Mononuclear cell (primary cell): ENCODE measurements around the gene PFDN6. TPM values are rescaled to one million over a fixed set of nuclear protein-coding genes. Genes with fewer than 3 reads are reported as not detected.
"Not testable (repeated sequence)": the region's sequence is repeated elsewhere in the genome, so short reads cannot be mapped to it uniquely, and the experiment has no call there.

Experiments used
- H3K27me3 ChIP-seq: 2 replicates; pipeline ENCODE4 v1.6.0; 2011; ENCODE audit warnings: low read length, control low read depth; ENCODE audit not compliant: insufficient read depth
- H3K4me1 ChIP-seq: 2 replicates; pipeline ENCODE4 v1.5.1; 2011; ENCODE audit warnings: mild to moderate bottlenecking, low read length, control low read depth; ENCODE audit not compliant: insufficient read depth
- H3K4me3 ChIP-seq: 2 replicates; pipeline ENCODE4 v1.5.1; 2011; ENCODE audit warnings: mild to moderate bottlenecking, low read length, moderate library complexity
- H3K9me3 ChIP-seq: 2 replicates; pipeline ENCODE4 v1.5.1; 2011; ENCODE audit warnings: low read depth, mild to moderate bottlenecking, control low read depth, low read length
- total RNA-seq: library from RNA; depleted of rRNA; stranded (reverse); fragments of >200 nt; gene quantifications from one replicate; pipeline ENCODE4 v1.2.3, GENCODE V29; 2012

PFDN6 gene
- total RNA-seq, 1 donor, result 11.1 TPM

DNA sequence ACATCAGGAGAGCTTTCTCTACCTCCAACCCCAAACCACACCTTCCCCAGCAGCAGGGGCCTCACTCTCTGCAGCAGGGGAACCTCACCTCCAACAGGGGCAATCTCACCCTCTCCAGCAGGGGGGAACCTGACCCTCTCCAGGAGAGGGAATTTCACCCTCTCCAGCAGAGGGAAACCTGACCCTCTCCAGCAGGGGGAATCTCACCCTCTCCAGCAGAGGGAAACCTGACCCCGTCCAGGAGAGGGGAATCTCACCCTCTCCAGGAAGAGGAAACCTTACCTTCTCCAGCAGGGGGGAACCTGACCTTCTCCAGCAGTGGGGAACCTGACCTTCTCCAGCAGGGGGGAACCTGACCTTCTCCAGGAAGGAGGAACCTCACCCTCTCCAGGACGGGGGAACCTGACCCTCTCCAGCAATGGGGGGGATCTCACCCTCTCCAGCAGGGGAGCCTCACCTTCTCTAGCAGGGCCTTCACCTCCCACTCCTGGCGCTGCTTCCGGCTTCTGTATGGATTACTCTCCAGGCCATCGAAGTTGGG lies 9.4 kb upstream of the PFDN6 start:
- Histone ChIP-seq H3K4me3 (no peak overlapping the region), H3K9me3 (no peaks in the 10 kb centered on the region), H3K4me1 (peaks cover 47% of the 10 kb centered on the region)

GRCh38 chr6:33280539-33280938 lies 8.9 kb upstream of the PFDN6 start:
- H3K9me3 ChIP-seq, result no peaks in the 10 kb centered on the region
- no peak overlapping the region for H3K4me3 ChIP-seq
- H3K4me1 ChIP-seq, result peaks cover 42% of the 10 kb centered on the region
- H3K27me3 ChIP-seq, result no peaks in the 10 kb centered on the region

More for the DNA sequence above, 9.4 kb upstream of the PFDN6 start:
- H3K27me3 ChIP-seq, result no peaks in the 10 kb centered on the region

GRCh38 chr6:33285214-33285613 lies 4.2 kb upstream of the PFDN6 start:
- H3K27me3 ChIP-seq, H3K4me3 ChIP-seq, H3K9me3 ChIP-seq: not testable (repeated sequence)

DNA sequence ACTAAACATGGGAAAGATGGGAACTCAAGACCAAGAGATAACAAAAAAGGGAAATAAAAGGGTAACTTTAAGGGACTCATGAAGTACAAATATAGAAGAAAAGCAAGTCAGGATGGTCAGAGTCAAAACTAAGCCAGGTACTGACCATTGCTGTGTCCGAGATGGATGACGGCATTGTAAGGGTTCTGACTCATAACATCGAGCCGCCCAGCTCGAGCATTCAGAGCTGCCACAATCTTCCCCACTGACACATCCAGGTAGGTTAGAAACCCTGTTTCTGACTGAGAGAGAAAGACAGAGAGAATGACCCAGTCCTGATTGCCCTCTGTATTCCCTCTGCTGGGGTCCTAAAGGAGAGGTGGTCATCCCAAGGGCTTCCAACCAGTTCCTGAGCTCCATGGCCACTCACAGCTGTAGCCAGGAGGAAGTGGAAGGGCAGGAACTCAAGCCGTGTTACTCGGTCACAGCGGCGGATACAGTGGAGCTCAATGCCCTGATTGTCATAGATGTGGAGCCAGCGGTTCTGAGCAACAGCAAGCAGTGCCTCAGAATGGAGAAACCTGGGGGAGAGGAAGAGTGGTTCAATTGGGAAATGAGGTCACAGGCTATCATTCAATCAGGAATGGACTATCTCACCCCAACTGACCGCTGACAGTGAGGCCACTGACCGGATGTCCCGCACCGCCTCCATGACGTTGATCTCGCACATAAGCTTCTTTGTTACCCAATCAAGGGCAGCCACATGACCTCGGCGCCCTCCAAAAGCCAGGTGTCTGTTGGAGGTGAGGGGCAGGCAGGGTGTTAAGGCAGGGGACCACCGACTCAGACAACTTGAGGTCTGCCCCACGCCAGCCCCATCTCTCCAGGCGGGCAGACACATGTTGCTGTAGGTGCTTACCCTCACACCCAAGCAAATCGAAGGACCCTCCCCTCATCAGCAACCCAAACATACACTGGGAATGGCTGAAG lies 2.2 kb upstream of the PFDN6 start:
- peaks cover 28% of the 10 kb centered on the region for H3K4me1 ChIP-seq
- no peaks in the 10 kb centered on the region for H3K9me3 ChIP-seq
- H3K4me3 ChIP-seq, result no peak overlapping the region
- no peaks in the 10 kb centered on the region for H3K27me3 ChIP-seq

More at GRCh38 chr6:33285214-33285613, 4.2 kb upstream of the PFDN6 start:
- H3K4me1 ChIP-seq, result peaks cover 27% of the 10 kb centered on the region

DNA sequence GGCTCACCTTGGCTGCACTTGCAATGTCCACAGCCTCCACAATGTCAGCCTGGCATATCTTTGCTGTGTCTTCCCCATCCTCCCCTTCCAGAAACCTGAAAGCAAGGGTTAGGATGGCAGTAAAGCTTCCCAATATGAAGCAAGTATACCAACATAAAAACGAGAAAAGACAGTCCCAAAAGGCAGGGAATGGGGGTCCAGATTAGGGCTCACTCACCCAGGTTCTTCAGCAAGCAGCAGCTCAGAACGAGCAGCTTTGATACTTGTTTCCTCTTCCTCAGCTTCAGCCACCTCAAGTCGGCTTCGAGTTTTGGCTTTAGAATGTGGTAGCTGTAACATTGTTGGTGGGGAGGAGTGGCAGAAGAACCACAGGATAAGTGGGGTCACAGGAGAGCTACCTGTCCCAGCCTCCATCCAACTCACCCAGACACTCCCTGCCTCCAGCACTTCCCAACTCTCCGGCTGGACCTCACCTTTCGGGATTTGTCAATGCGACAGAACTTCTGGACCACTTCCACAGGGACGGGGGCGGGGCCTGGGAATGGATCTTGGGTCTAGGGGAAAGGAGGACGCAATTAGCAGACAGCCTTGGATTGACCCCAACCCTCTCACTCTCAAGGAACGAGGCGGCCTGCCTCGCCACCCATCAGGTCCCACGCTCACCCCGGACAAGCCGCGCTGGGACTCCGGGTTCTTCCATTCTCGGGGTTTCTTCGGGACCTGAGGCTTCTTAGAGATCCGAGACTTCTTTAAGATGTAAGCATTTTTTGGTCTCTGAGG lies 1.1 kb upstream of the PFDN6 start:
- no peaks in the 10 kb centered on the region for H3K9me3 ChIP-seq
- H3K27me3 ChIP-seq, result no peaks in the 10 kb centered on the region
- peaks cover 28% of the 10 kb centered on the region for H3K4me1 ChIP-seq
- peak overlapping the region; percentile 77 for H3K4me3 ChIP-seq

DNA sequence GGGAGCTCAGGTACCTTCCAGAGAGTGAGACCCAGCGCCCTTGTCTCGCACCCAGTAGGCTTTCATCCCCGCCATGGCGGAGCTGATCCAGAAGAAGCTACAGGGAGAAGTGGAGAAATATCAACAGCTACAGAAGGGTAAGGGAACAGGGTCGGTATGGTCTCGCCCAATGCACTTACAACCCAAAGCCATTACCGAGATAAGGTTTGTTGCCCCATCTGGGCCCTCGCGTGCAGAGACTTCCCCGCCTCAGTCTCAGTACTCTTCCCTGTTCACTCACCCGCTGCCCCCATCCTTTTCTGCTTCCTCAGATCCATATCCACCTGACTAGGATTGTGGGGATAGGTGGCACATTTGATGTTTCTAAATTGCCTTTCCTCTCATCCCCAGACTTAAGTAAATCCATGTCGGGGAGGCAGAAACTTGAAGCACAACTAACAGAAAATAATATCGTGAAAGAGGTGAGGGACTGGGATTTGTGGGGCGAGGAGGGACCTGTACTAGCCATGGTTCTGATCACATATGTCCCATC lies 449 bp downstream of the PFDN6 start:
- Histone ChIP-seq H3K9me3 (no peaks in the 10 kb centered on the region), H3K4me1 (peaks cover 28% of the 10 kb centered on the region), H3K27me3 (no peaks in the 10 kb centered on the region), H3K4me3 (peak overlapping the region; percentile 77)

- no peaks in the 10 kb centered on the region for H3K9me3 ChIP-seq
- H3K4me3 ChIP-seq, result no peak overlapping the region
- peaks cover 28% of the 10 kb centered on the region for H3K4me1 ChIP-seq
- H3K27me3 ChIP-seq, result no peaks in the 10 kb centered on the region
These were observed 1.1 kb downstream of the PFDN6 start for GRCh38 chr6:33290459-33290858.

DNA sequence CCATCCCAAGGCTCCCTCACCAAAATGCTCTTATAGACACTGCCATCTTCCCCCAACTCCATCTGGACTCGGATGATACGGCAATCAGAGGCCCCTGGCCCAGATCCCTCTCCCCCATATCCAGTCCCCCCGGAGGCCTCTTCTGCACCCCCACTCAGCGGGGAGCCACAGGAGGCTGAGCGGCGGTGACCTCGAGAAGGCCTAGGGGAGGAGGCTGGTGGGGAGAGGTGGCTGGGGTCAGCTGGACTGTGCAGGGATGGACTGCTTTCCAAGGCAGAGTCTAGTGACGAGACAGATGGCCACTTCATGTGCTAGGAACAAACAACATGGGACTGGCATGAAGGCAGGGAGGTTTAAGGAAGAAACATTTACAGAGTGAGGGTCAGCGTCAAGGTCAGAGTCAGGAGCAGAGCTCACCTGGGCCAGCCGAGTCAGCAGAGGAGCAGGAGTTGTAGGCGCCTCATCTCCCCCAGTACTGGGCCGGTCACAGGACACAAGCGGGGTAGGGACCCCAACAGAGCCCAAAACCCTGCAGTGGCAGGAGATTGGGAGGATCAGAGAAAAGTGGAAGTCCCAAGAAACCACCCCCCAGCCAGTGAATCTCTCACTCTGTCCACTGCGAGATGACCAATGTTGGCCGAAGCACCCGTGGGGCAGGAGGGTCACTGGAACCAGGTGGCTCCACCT lies 3.7 kb downstream of the PFDN6 start:
- no peaks in the 10 kb centered on the region for H3K9me3 ChIP-seq
- no peaks in the 10 kb centered on the region for H3K27me3 ChIP-seq
- no peak overlapping the region for H3K4me3 ChIP-seq
- H3K4me1 ChIP-seq, result peaks cover 29% of the 10 kb centered on the region

DNA sequence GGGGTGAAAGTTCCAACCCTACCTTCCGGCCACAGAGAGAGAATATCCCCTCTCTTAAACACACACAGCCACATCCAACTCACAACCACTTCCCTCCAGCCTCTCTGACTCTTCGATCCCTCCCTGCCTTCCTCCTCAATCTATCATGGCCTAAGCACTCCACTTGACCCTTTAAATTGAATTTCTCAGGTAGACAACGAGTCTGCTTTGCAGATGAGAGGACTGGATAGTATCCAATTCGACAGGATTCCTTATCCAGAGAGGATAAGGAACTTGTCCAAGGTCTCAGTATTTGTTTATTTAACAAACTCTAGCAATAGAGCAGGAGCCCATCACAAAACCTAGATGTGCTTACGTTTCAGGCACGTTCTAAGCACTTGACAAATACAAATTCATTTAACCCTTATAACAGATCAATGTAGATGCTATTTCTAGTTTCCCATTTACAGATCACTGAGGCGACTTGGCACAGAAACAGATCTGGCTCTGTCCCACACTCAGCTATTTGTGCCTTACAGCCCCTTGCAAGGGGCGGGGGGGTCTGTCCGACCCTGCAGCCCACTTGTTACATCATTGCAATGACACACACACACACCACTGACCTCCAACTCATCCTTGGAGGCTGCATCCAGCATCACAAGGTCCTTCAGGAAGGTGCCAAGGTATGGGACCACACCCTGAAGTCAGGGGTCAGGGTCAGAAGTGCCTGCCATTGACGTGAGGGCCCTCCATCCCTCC lies 4.9 kb downstream of the PFDN6 start:
- Histone ChIP-seq H3K9me3 (no peaks in the 10 kb centered on the region), H3K4me1 (peaks cover 24% of the 10 kb centered on the region), H3K4me3 (no peak overlapping the region), H3K27me3 (no peaks in the 10 kb centered on the region)

DNA sequence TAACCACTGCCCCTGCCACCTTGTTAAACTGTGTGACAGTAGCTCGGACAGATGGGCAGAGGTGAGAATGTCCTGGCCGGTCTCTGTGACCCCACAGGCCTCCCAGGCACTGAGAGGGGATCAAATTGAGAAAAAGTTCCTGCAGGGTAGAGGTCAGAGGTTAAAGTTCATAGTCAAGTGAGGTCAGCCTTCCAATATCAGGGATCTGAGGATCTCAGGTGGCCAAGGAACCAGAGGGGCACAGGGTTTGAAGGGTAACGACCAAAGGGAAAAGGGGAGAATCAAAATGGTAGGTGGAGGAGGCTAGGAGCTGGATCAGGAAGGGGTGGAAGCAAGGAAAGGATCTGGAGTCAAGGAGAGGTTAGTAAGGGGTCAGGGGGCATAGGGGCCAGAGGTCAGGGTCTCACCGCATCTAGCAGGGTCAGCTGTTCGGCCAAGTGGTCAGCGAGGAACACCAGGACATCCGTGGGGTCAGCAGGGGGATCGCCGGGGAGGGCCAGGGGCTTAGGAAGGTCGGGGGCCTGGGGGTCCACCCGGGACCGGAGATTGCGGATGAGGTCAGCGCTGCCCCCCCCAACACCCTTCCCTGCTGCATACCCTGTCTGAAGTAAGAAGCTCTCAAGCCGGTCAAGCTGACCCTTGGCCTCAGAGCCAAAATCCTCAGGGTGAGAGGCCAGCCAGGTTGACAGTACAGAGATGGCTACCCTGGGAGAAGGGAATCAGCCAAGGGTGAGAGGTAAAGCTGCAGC lies 6.4 kb downstream of the PFDN6 start:
- H3K4me1 ChIP-seq, result peaks cover 24% of the 10 kb centered on the region
- H3K4me3 ChIP-seq, result no peak overlapping the region
- H3K9me3 ChIP-seq, result no peaks in the 10 kb centered on the region
- no peaks in the 10 kb centered on the region for H3K27me3 ChIP-seq

DNA sequence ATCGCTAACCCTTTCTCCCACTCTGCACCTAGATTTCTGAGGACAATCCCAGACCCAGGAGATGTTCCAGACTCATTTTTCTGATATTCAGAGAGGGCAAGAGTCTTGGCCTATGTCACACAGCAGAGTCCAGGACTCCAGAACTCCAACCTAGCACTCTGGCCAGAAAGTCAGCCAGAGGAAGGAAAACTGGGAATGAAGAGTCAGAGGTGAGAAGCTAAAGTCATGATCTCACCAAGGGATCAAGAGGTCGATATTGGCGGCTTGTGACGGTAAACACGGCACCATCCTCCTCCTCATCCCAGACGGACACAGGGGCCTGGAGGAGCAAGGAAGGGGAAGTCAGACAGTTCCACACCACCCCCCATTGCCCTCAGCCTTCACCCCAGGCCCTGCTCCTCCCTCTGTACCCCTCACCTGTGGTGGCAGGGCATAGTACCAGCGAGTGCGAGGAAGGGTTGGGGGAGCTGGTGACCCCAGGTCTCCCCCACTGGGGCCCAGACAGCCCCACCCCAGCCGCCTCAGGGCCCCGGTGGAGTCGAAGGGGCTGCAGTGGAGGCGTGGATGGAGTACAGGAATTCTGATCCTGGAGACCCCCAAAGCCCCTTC lies 7.5 kb downstream of the PFDN6 start:
- H3K9me3 ChIP-seq, result no peaks in the 10 kb centered on the region
- no peaks in the 10 kb centered on the region for H3K27me3 ChIP-seq
- H3K4me3 ChIP-seq, result peak overlapping the region; percentile 44
- H3K4me1 ChIP-seq, result peaks cover 35% of the 10 kb centered on the region

DNA sequence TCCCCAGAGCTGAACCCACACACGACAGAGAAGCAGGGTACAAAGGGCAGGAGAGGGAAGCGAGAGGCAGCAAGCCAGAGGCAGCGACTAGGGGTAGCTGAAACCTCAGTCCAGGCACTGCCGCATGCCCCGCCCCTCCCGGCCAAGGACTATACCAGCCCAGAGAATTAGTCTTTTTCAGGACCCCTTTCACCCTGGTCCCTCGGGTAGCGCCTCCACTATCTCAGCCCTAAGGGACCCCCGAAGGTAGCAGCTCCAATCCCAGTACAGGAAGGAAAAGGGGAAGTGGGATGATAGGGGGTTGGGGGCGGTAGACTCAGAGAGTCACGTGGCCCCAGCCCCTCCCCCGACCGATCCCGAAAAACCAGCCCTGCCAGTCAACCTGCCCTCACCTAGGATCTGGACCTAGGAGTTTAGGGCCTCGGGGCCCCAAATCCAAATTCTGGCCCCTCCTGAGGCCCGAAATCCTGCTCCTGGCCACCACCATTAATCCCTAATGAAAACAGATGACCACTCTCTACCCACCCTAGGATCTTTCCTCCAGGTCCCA lies 8.1 kb downstream of the PFDN6 start:
- H3K27me3 ChIP-seq, result no peaks in the 10 kb centered on the region
- H3K4me3 ChIP-seq, result peak overlapping the region; percentile 44
- peaks cover 35% of the 10 kb centered on the region for H3K4me1 ChIP-seq
- no peaks in the 10 kb centered on the region for H3K9me3 ChIP-seq
